ENCODE data around the gene IRAK1.

- TF ChIP-seq CTCF (IDR thresholded peaks at IDR 0.05) = no peak
- TF ChIP-seq POLR2A (IDR thresholded peaks at IDR 0.05) = peak in 1 of 2 donors; percentile 59
Observed at GRCh38 chrX:153971124-153971449, 48.6 kb downstream of the IRAK1 start.

Measured in heart left ventricle (tissue), 13 donors.